ENCODE results near the gene EIF3B. TPM values are rescaled to one million over a fixed set of nuclear protein-coding genes. Genes with fewer than 3 reads are reported as not detected.
A peak's percentile ranks its signal among the peaks of the same experiment; 100 is the strongest.

The EIF3B gene
- total and polyA plus RNA-seq, 2 of the 4 experiments (the other 2 are of a cell fraction) = 105 to 201 TPM

DNA sequence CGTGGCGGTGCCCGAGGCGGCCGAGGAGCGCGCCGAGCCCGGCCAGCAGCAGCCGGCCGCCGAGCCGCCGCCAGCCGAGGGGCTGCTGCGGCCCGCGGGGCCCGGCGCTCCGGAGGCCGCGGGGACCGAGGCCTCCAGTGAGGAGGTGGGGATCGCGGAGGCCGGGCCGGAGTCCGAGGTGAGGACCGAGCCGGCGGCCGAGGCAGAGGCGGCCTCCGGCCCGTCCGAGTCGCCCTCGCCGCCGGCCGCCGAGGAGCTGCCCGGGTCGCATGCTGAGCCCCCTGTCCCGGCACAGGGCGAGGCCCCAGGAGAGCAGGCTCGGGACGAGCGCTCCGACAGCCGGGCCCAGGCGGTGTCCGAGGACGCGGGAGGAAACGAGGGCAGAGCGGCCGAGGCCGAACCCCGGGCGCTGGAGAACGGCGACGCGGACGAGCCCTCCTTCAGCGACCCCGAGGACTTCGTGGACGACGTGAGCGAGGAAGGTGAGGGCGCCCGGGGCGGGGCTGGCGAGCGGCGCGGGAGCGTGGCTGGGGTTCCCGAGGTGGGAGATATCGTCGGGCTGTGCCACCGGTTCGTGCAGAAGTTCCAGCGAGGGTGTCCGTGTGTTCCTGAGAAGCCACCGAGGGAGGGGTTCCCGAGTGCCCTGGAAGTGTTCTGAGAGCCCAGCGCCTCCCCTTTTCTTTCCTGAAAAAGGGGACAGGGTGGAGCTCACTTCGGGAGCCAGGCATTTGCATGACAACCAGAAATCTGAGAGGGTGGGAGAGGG lies 495 bp downstream of the EIF3B start:
- ChIA-PET CTCF (no interaction called here), POLR2A (ENCODE audit: unreplicated experiment) (no interaction called here)
- Histone ChIP-seq H3K4me2 (ENCODE audit: low read depth, low read length) (peak overlapping the region; percentile 91), H3K23ac (ENCODE audit: low read depth, low read length) (peak overlapping the region; percentile 82), H3K56ac (ENCODE audit: extremely low read depth, insufficient read depth, low read length) (peak overlapping the region; percentile 56), H3K9me3 (ENCODE audit: control insufficient read depth, insufficient read depth, low read length) (no peaks in the 10 kb centered on the region), H4K20me1 (ENCODE audit: insufficient read depth, low read length) (peaks cover 54% of the 10 kb centered on the region), H3K4me3 (ENCODE audit: insufficient read depth, low read depth, low read length) (peak overlapping the region; percentile 55), H3K14ac (replicated peaks; ENCODE audit: low read depth, low read length) (peak overlapping the region; percentile 53), H4K91ac (ENCODE audit: insufficient read depth, low read depth, low read length) (peak overlapping the region; percentile 65), H3K27me3 (ENCODE audit: control insufficient read depth, insufficient read depth, low read length) (no peaks in the 10 kb centered on the region), H2AK9ac (replicated peaks; ENCODE audit: low read depth, low read length, poor library complexity) (peak overlapping the region; percentile 99), H2AFZ (replicated peaks; ENCODE audit: low read length, poor library complexity) (peak overlapping the region; percentile 95), H2BK120ac (ENCODE audit: low read depth, low read length) (no peak overlapping the region), H3K36me3 (ENCODE audit: control insufficient read depth, insufficient read depth, low read length) (peaks cover 10% of the 10 kb centered on the region), H2BK5ac (ENCODE audit: low read depth, low read length, poor library complexity, severe bottlenecking) (peak overlapping the region; percentile 48), H4K5ac (ENCODE audit: low read depth, low read length) (peak overlapping the region; percentile 10; the same call in 1 of the 2 replicates), H4K8ac (ENCODE audit: low read depth in 2 of 2, low read length in 2 of 2) (peak overlapping the region; percentile 33 to 40; a peak in 2 of 4 replicates), H2AK5ac (ENCODE audit: low read depth, low read length) (peak overlapping the region; percentile 76), H3K79me1 (ENCODE audit: low read depth in 1 of 2, low read length in 2 of 2) (peaks cover 2 to 48% of the 10 kb centered on the region in 2 experiments; a peak in 3 of 4 replicates), H3K18ac (ENCODE audit: low read depth, low read length) (no peak overlapping the region), H3K4me1 (ENCODE audit: control insufficient read depth, insufficient read depth, low read length) (peaks cover 6% of the 10 kb centered on the region), H2BK15ac (ENCODE audit: low read depth, low read length) (no peak overlapping the region), H3K9ac (ENCODE audit: low read depth, low read length) (peak overlapping the region; percentile 95), H2BK20ac (ENCODE audit: low read depth, low read length) (no peak overlapping the region), H3K4ac (ENCODE audit: low read depth, low read length) (peak overlapping the region; percentile 80), H3K9me1 (ENCODE audit: insufficient read depth, low read length) (peaks cover 16% of the 10 kb centered on the region), H3K27ac (ENCODE audit: insufficient read depth, low read length) (peak overlapping the region; percentile 96)
- intact Hi-C loops (cut with micrococcal nuclease) (no loop called here), dilution Hi-C loops (cut with HindIII; ENCODE audit: low sequenced_read_pairs, unreplicated experiment) (no loop called here), in situ Hi-C loops (cut with MboI; ENCODE audit: low sequenced_read_pairs) (no loop called here)
- no peak for DNase-seq
- BruUV-seq (replicated peaks) = no TSS peak
- 0% methylated on average over 36 of the region's 92 CpGs; no CpG with 5 or more reads in 1 of the 2 experiments for WGBS, 2 experiments (ENCODE audit: extremely low coverage in 2 of 2, insufficient read length in 1 of 2)
- ATAC-seq (ENCODE audit: low read depth) = peak; percentile 5
- TF ChIP-seq FOS (IDR thresholded peaks at IDR 0.05; ENCODE audit: low read depth, low read length) = no peak
- TF ChIP-seq MXI1 (IDR thresholded peaks at IDR 0.05; ENCODE audit: borderline replicate concordance, low read depth, low read length) = 0 out of 2 replicates have a peak, but pooled peaks have one; percentile 14
- no peak for TF ChIP-seq USF2 (IDR thresholded peaks at IDR 0.05; ENCODE audit: low read depth, low read length)
